Measurements from ENCODE around the gene CARTPT. TPM values are rescaled to one million over a fixed set of nuclear protein-coding genes. Genes with fewer than 3 reads are reported as not detected.

CARTPT gene
- polyA plus RNA-seq (2013, experiment 1 of 2), result not detected
- not detected for polyA plus RNA-seq (2013, experiment 2 of 2)

- H3K23ac ChIP-seq (ENCODE audit: low read length in 2 of 2), result no peak within 1 kb of the TSS
- peak; percentile 22 for DNase-seq
- H2BK12ac ChIP-seq (ENCODE audit: low read length in 2 of 2), result no peak within 1 kb of the TSS
- H2BK15ac ChIP-seq (ENCODE audit: low read depth, poor library complexity, severe bottlenecking), result no peak within 1 kb of the TSS
- H4K91ac ChIP-seq (ENCODE audit: low read length), result no peak within 1 kb of the TSS
- H3K9ac ChIP-seq (ENCODE audit: low read length), result no peak within 1 kb of the TSS
- H2AK5ac ChIP-seq (ENCODE audit: low read length, severe bottlenecking), result no peak within 1 kb of the TSS
- peaks cover 42 to 84% of the 10 kb centered on the region in 2 experiments for H3K27me3 ChIP-seq (ENCODE audit: control insufficient read depth in 1 of 2, insufficient read depth in 1 of 2, low read length in 2 of 2)
- H3K18ac ChIP-seq (ENCODE audit: low read depth in 1 of 2, low read length in 2 of 2), result no peak within 1 kb of the TSS
- no peak within 1 kb of the TSS for H2BK120ac ChIP-seq (ENCODE audit: low read depth, low read length)
- no peak within 1 kb of the TSS for H2AFZ ChIP-seq (ENCODE audit: low read depth, low read length)
- no peaks in the 10 kb centered on the region for H3K4me1 ChIP-seq (ENCODE audit: control insufficient read depth, insufficient read depth, low read depth, low read length)
- H3K79me1 ChIP-seq (replicated peaks; ENCODE audit: low read length, poor library complexity, severe bottlenecking), result no peaks in the 10 kb centered on the region
- no peak within 1 kb of the TSS for H3K27ac ChIP-seq (ENCODE audit: low read length, poor library complexity, severe bottlenecking)
- no peaks in the 10 kb centered on the region for H3K36me3 ChIP-seq (ENCODE audit: control insufficient read depth in 1 of 2, insufficient read depth in 2 of 2, low read depth in 1 of 2, low read length in 2 of 2)
- no peak within 1 kb of the TSS for H3K4ac ChIP-seq (ENCODE audit: low read depth in 1 of 2, low read length in 2 of 2)
- H3K4me2 ChIP-seq (ENCODE audit: low read length, poor library complexity, severe bottlenecking), result no peak within 1 kb of the TSS
- H4K8ac ChIP-seq (ENCODE audit: low read length), result no peak within 1 kb of the TSS
- 13% methylated on average over 62 of the region's 65 CpGs for WGBS
- H3K9me3 ChIP-seq (ENCODE audit: control insufficient read depth, low read length), result peaks cover 3% of the 10 kb centered on the region
- H3K4me3 ChIP-seq (ENCODE audit: insufficient read depth in 1 of 2, low read depth in 1 of 2, low read length in 2 of 2), result no peak within 1 kb of the TSS
- no peak within 1 kb of the TSS for H2BK5ac ChIP-seq (ENCODE audit: low read depth, low read length, poor library complexity, severe bottlenecking)
- H3K14ac ChIP-seq (ENCODE audit: low read length in 2 of 2), result no peak within 1 kb of the TSS
These were observed at the start of gene CARTPT for GRCh38 chr5:71719063-71719964. Gene CARTPT, plus strand, starts transcription at chr5:71719275. Its CDS starts 19 bp downstream, at chr5:71719294.

- no peak overlapping the region for H4K8ac ChIP-seq (ENCODE audit: low read length)
- no peak overlapping the region for H3K18ac ChIP-seq (ENCODE audit: low read depth in 1 of 2, low read length in 2 of 2)
- no peak overlapping the region for H3K14ac ChIP-seq (ENCODE audit: low read length in 2 of 2)
- H4K91ac ChIP-seq (ENCODE audit: low read length), result no peak overlapping the region
- no peaks in the 10 kb centered on the region for H3K9me3 ChIP-seq (ENCODE audit: control insufficient read depth, low read length)
- peaks cover 31 to 34% of the 10 kb centered on the region in 2 experiments for H3K27me3 ChIP-seq (ENCODE audit: control insufficient read depth in 1 of 2, insufficient read depth in 1 of 2, low read length in 2 of 2)
- H2BK120ac ChIP-seq (ENCODE audit: low read depth, low read length), result no peak overlapping the region
- no peak overlapping the region for H2AK5ac ChIP-seq (ENCODE audit: low read length, severe bottlenecking)
- DNase-seq, result no peak
- no peak overlapping the region for H3K4me2 ChIP-seq (ENCODE audit: low read length, poor library complexity, severe bottlenecking)
- WGBS, result no CpG with 5 or more reads among the region's 1 CpG
- H3K27ac ChIP-seq (ENCODE audit: low read length, poor library complexity, severe bottlenecking), result no peak overlapping the region
- no peaks in the 10 kb centered on the region for H3K4me1 ChIP-seq (ENCODE audit: control insufficient read depth, insufficient read depth, low read depth, low read length)
- H3K36me3 ChIP-seq (ENCODE audit: control insufficient read depth in 1 of 2, insufficient read depth in 2 of 2, low read depth in 1 of 2, low read length in 2 of 2), result no peaks in the 10 kb centered on the region
- H3K4me3 ChIP-seq (ENCODE audit: insufficient read depth in 1 of 2, low read depth in 1 of 2, low read length in 2 of 2), result no peak overlapping the region
- no peaks in the 10 kb centered on the region for H3K79me1 ChIP-seq (replicated peaks; ENCODE audit: low read length, poor library complexity, severe bottlenecking)
- H3K9ac ChIP-seq (ENCODE audit: low read length), result no peak overlapping the region
- no peak overlapping the region for H3K23ac ChIP-seq (ENCODE audit: low read length in 2 of 2)
- no peak overlapping the region for H2AFZ ChIP-seq (ENCODE audit: low read depth, low read length)
- no peak overlapping the region for H2BK12ac ChIP-seq (ENCODE audit: low read length in 2 of 2)
- no peak overlapping the region for H2BK15ac ChIP-seq (ENCODE audit: low read depth, poor library complexity, severe bottlenecking)
- no peak overlapping the region for H3K4ac ChIP-seq (ENCODE audit: low read depth in 1 of 2, low read length in 2 of 2)
- no peak overlapping the region for H2BK5ac ChIP-seq (ENCODE audit: low read depth, low read length, poor library complexity, severe bottlenecking)
These were observed 41.1 kb upstream of the CARTPT start for GRCh38 chr5:71677977-71678376.

DNA sequence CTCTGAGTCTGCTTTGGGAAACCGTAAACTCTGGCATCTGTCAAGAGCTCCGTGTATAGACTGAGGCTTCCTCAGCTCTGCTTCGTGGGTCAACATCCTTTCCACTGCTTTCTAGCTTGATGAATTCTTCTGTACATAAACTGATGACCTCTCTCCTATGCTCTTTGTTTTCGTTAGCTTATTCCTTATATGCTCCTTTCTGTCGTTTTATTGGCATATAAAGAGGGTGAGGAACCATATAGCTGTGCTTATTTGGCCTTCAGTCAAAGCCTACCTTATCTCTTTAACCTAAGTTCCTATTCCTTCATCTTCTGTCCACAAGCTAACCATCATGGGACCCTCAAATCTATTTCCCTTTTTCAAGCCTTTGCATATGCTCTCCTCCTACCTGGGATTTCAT is 39.4 kb upstream of the CARTPT start:
- no peak overlapping the region for H2BK120ac ChIP-seq (ENCODE audit: low read depth, low read length)
- H2BK15ac ChIP-seq (ENCODE audit: low read depth, poor library complexity, severe bottlenecking), result no peak overlapping the region
- no peaks in the 10 kb centered on the region for H3K79me1 ChIP-seq (replicated peaks; ENCODE audit: low read length, poor library complexity, severe bottlenecking)
- no peak overlapping the region for H3K27ac ChIP-seq (ENCODE audit: low read length, poor library complexity, severe bottlenecking)
- no peak overlapping the region for H3K14ac ChIP-seq (ENCODE audit: low read length in 2 of 2)
- no peak overlapping the region for H3K4me2 ChIP-seq (ENCODE audit: low read length, poor library complexity, severe bottlenecking)
- no peak overlapping the region for H4K8ac ChIP-seq (ENCODE audit: low read length)
- no peak for DNase-seq
- H3K23ac ChIP-seq (ENCODE audit: low read length in 2 of 2), result no peak overlapping the region
- 69% methylated on average over 5 of the region's 5 CpGs for WGBS
- H3K9me3 ChIP-seq (ENCODE audit: control insufficient read depth, low read length), result no peaks in the 10 kb centered on the region
- H3K27me3 ChIP-seq (ENCODE audit: control insufficient read depth in 1 of 2, insufficient read depth in 1 of 2, low read length in 2 of 2), result peaks cover 33 to 39% of the 10 kb centered on the region in 2 experiments
- no peaks in the 10 kb centered on the region for H3K36me3 ChIP-seq (ENCODE audit: control insufficient read depth in 1 of 2, insufficient read depth in 2 of 2, low read depth in 1 of 2, low read length in 2 of 2)
- H3K4ac ChIP-seq (ENCODE audit: low read depth in 1 of 2, low read length in 2 of 2), result no peak overlapping the region
- no peak overlapping the region for H2AFZ ChIP-seq (ENCODE audit: low read depth, low read length)
- H3K4me1 ChIP-seq (ENCODE audit: control insufficient read depth, insufficient read depth, low read depth, low read length), result no peaks in the 10 kb centered on the region
- H2AK5ac ChIP-seq (ENCODE audit: low read length, severe bottlenecking), result no peak overlapping the region
- no peak overlapping the region for H3K18ac ChIP-seq (ENCODE audit: low read depth in 1 of 2, low read length in 2 of 2)
- H2BK5ac ChIP-seq (ENCODE audit: low read depth, low read length, poor library complexity, severe bottlenecking), result no peak overlapping the region
- no peak overlapping the region for H3K9ac ChIP-seq (ENCODE audit: low read length)
- no peak overlapping the region for H4K91ac ChIP-seq (ENCODE audit: low read length)
- no peak overlapping the region for H2BK12ac ChIP-seq (ENCODE audit: low read length in 2 of 2)
- H3K4me3 ChIP-seq (ENCODE audit: insufficient read depth in 1 of 2, low read depth in 1 of 2, low read length in 2 of 2), result no peak overlapping the region

DNA sequence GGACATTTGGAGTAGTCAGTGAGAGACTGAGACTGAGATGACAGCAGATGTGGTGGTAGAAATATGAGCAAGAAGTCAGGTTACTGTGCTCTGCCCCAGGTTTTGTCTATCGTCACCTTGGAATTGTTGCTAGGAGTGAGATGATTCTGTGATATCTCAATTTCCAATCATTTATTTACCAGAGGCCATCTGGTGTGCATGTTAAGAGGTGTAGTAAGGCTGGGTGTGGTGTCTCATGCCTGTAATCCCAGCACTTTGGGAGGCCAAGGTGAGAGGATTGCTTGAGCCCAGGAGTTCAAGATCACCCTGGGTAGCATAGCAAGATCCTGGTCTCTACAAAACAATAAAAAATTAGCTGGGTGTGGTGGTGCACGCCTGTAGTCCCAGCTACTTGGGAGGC is 38.6 kb upstream of the CARTPT start:
- Histone ChIP-seq H2BK5ac (ENCODE audit: low read depth, low read length, poor library complexity, severe bottlenecking) (no peak overlapping the region), H3K14ac (ENCODE audit: low read length in 2 of 2) (no peak overlapping the region), H3K9ac (ENCODE audit: low read length) (no peak overlapping the region), H3K4ac (ENCODE audit: low read depth in 1 of 2, low read length in 2 of 2) (no peak overlapping the region), H2BK120ac (ENCODE audit: low read depth, low read length) (no peak overlapping the region), H2AK5ac (ENCODE audit: low read length, severe bottlenecking) (no peak overlapping the region), H2AFZ (ENCODE audit: low read depth, low read length) (no peak overlapping the region), H3K9me3 (ENCODE audit: control insufficient read depth, low read length) (peaks cover under 1% of the 10 kb centered on the region), H2BK15ac (ENCODE audit: low read depth, poor library complexity, severe bottlenecking) (no peak overlapping the region), H3K27me3 (ENCODE audit: control insufficient read depth in 1 of 2, insufficient read depth in 1 of 2, low read length in 2 of 2) (peaks cover 35 to 39% of the 10 kb centered on the region in 2 experiments), H4K8ac (ENCODE audit: low read length) (no peak overlapping the region), H3K4me2 (ENCODE audit: low read length, poor library complexity, severe bottlenecking) (no peak overlapping the region), H3K23ac (ENCODE audit: low read length in 2 of 2) (no peak overlapping the region), H2BK12ac (ENCODE audit: low read length in 2 of 2) (no peak overlapping the region), H4K91ac (ENCODE audit: low read length) (no peak overlapping the region), H3K18ac (ENCODE audit: low read depth in 1 of 2, low read length in 2 of 2) (no peak overlapping the region), H3K79me1 (replicated peaks; ENCODE audit: low read length, poor library complexity, severe bottlenecking) (no peaks in the 10 kb centered on the region), H3K4me1 (ENCODE audit: control insufficient read depth, insufficient read depth, low read depth, low read length) (no peaks in the 10 kb centered on the region), H3K36me3 (ENCODE audit: control insufficient read depth in 1 of 2, insufficient read depth in 2 of 2, low read depth in 1 of 2, low read length in 2 of 2) (no peaks in the 10 kb centered on the region), H3K4me3 (ENCODE audit: insufficient read depth in 1 of 2, low read depth in 1 of 2, low read length in 2 of 2) (no peak overlapping the region), H3K27ac (ENCODE audit: low read length, poor library complexity, severe bottlenecking) (no peak overlapping the region)
- WGBS, result 73% methylated on average over 1 of the region's 2 CpGs
- no peak for DNase-seq

Measured in mesenchymal stem cell (in vitro differentiated cells and primary cell).